MM.1S (cell line): ENCODE measurements around the gene MTA3.
A peak's percentile ranks its signal among the peaks of the same experiment; 100 is the strongest.

Experiments
- DNase-seq: peaks from one replicate; pipeline ENCODE4 v3.0.0-alpha.2; 2015
- H2AFZ ChIP-seq: fragments of 300-600 bp; sonication (generic); 2 replicates; pipeline ENCODE4 v1.6.0; 2016; ENCODE audit warnings: antibody characterized with exemption, low read length
- H3F3A ChIP-seq: fragments of 300-600 bp; sonication (generic); 2 replicates; pipeline ENCODE4 v1.6.1; 2016; ENCODE audit warnings: mild to moderate bottlenecking, antibody characterized with exemption, low read length, moderate library complexity, mixed read lengths; ENCODE audit not compliant: insufficient read depth
- H3K27ac ChIP-seq: fragments of 300-600 bp; sonication (generic); 2 replicates; pipeline ENCODE4 v1.5.1; 2016; ENCODE audit warnings: mild to moderate bottlenecking, low read length
- H3K27me3 ChIP-seq: fragments of 300-600 bp; sonication (generic); replicated peaks from 2 replicates; pipeline ENCODE4 v1.6.0; 2016; ENCODE audit warnings: low read length; ENCODE audit not compliant: insufficient read depth
- H3K36me3 ChIP-seq: fragments of 300-600 bp; sonication (generic); replicated peaks from 2 replicates; pipeline ENCODE4 v1.6.1; 2016; ENCODE audit warnings: mild to moderate bottlenecking, low read length, mixed read lengths; ENCODE audit not compliant: insufficient read depth
- H3K4me1 ChIP-seq: fragments of 300-600 bp; sonication (generic); 2 replicates; pipeline ENCODE4 v1.6.1; 2016; ENCODE audit warnings: low read length, mixed read lengths
- H3K4me2 ChIP-seq: fragments of 300-600 bp; sonication (generic); 2 replicates; pipeline ENCODE4 v1.6.0; 2016; ENCODE audit warnings: low read depth, low read length
- H3K4me3 ChIP-seq: fragments of 300-600 bp; sonication (generic); 2 replicates; pipeline ENCODE4 v1.5.1; 2016; ENCODE audit warnings: low read length, mixed read lengths
- H3K79me2 ChIP-seq: fragments of 300-600 bp; sonication (generic); 2 replicates; pipeline ENCODE4 v1.6.1; 2016; ENCODE audit warnings: mixed run types, low read length, mixed read lengths
- H3K9ac ChIP-seq: fragments of 300-600 bp; sonication (generic); 2 replicates; pipeline ENCODE4 v1.6.1; 2016; ENCODE audit warnings: low read length, mixed read lengths
- H3K9me2 ChIP-seq: fragments of 300-600 bp; sonication (generic); replicated peaks from 2 replicates; pipeline ENCODE4 v1.6.1; 2016; ENCODE audit warnings: mild to moderate bottlenecking, low read length, mixed read lengths; ENCODE audit not compliant: insufficient read depth
- H3K9me3 ChIP-seq: fragments of 300-600 bp; sonication (generic); replicated peaks from 2 replicates; pipeline ENCODE4 v1.6.1; 2016; ENCODE audit warnings: mild to moderate bottlenecking, low read length, mixed read lengths; ENCODE audit not compliant: insufficient read depth
- H4K20me1 ChIP-seq: fragments of 300-600 bp; sonication (generic); 2 replicates; pipeline ENCODE4 v1.6.1; 2016; ENCODE audit warnings: mild to moderate bottlenecking, low read length, moderate library complexity, mixed read lengths; ENCODE audit not compliant: insufficient read depth
- EZH2 ChIP-seq: fragments of 300-600 bp; sonication (generic); optimal IDR thresholded peaks from 2 replicates; pipeline ENCODE3; 2017; ENCODE audit warnings: low read depth, mild to moderate bottlenecking, antibody characterized with exemption, low read length, mixed read lengths
- EZH2phosphoT487 ChIP-seq: fragments of 300-600 bp; sonication (generic); IDR thresholded peaks from 2 replicates; pipeline ENCODE4 v1.6.1; 2018; ENCODE audit warnings: antibody characterized with exemption, low read length
- TF ChIP-seq, protein P1 (sequence below): fragments of 300-600 bp; sonication (generic); IDR thresholded peaks from 2 replicates; pipeline ENCODE4 v1.5.1; 2016; ENCODE audit warnings: antibody characterized with exemption, low read length, mixed read lengths

The MTA3 gene

DNA sequence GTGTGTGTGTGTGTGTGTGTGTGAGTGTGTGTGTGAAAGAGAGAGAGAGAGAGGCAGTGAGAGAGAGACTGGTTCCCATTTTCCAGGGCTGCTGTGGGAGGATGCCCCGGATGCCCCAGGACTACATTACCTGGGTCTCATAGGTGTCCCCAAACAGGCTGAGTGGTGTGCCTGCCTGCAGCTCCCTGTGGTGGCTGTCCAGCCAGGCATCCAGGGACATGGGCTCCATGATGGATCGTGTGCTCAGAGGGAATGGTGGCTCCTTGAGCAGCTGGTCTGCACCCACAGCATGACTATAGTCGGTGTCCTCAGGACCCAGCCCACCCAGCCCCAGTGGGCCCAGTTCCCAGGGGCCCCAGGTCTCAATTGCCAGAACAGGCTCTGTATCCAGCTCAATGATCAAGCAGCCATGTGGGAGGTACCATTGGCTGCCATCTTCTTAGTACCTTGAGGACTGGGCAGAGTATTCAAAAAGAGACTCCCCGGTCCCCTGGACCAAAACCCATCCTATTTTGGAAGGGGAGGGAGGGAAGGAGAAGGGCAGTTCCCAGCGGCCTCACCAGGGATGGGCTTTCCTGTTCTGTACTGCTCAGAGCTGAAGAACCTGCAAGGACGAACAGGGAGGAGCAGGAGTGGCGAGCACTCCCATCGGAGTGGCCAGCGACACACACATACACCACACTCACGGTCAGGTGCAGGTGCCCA is 201.3 kb downstream of the MTA3 start:
- no peak overlapping the region for H2AFZ ChIP-seq
- no peaks in the 10 kb centered on the region for H3K27me3 ChIP-seq
- no peak overlapping the region for H3K4me3 ChIP-seq
- H3K9me3 ChIP-seq: no peaks in the 10 kb centered on the region
- TF ChIP-seq EZH2phosphoT487 (no peak), EZH2 (no peak)
- TF ChIP-seq, protein P1, sequence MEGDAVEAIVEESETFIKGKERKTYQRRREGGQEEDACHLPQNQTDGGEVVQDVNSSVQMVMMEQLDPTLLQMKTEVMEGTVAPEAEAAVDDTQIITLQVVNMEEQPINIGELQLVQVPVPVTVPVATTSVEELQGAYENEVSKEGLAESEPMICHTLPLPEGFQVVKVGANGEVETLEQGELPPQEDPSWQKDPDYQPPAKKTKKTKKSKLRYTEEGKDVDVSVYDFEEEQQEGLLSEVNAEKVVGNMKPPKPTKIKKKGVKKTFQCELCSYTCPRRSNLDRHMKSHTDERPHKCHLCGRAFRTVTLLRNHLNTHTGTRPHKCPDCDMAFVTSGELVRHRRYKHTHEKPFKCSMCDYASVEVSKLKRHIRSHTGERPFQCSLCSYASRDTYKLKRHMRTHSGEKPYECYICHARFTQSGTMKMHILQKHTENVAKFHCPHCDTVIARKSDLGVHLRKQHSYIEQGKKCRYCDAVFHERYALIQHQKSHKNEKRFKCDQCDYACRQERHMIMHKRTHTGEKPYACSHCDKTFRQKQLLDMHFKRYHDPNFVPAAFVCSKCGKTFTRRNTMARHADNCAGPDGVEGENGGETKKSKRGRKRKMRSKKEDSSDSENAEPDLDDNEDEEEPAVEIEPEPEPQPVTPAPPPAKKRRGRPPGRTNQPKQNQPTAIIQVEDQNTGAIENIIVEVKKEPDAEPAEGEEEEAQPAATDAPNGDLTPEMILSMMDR: no peak
- no peaks in the 10 kb centered on the region for H4K20me1 ChIP-seq
- H3K27ac ChIP-seq: no peak overlapping the region
- no peaks in the 10 kb centered on the region for H3K4me1 ChIP-seq
- H3K9ac ChIP-seq: no peak overlapping the region
- no peaks in the 10 kb centered on the region for H3K36me3 ChIP-seq
- DNase-seq: no peak
- H3F3A ChIP-seq: no peaks in the 10 kb centered on the region
- H3K79me2 ChIP-seq: no peaks in the 10 kb centered on the region
- no peak overlapping the region for H3K4me2 ChIP-seq
- no peaks in the 10 kb centered on the region for H3K9me2 ChIP-seq

DNA sequence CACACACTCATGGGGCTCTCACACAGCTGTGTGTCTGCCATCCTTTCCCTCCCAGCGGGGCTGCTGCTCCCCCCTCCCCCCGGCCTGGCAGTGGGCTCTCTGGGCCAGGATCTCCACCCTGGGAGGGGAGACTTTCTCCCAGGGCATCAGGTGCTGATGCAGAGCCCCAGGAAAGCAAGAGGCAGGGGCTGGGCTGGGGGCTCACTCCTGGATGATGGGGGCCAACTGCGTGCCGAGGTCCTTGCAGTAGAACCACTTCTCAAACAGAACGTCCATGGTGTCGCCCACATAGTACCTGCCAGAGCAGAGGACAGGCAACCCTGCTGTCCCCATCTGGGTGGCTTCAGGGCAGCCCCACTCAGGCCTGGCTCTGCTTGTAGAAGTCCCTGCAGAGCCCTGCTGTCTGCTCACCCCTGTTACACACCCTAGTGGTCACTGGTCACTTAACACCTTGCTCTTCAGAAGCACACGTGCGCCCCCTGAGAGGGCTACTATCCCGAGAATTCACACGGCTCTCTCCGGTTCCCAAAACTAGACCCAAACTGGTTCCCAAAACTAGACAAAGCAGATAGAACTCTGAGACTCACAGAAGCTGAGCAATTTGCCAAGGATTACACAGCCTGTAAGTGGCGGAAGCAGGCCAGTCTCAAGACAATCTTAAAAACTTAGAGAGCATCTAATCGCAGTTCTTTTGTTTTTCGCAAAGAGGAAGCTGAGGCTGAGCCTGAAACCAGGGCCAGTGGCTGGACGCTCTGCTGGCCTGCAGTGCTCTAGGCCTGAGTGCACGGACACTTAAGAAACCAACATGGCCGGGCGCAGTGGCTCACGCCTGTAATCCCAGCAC is 202.1 kb downstream of the MTA3 start:
- Histone ChIP-seq H4K20me1 (no peaks in the 10 kb centered on the region), H3K79me2 (no peaks in the 10 kb centered on the region), H3K4me2 (no peak overlapping the region), H3K9me3 (no peaks in the 10 kb centered on the region), H3K9ac (no peak overlapping the region), H3K4me1 (no peaks in the 10 kb centered on the region), H3F3A (no peaks in the 10 kb centered on the region), H3K27me3 (no peaks in the 10 kb centered on the region), H2AFZ (no peak overlapping the region), H3K36me3 (no peaks in the 10 kb centered on the region), H3K27ac (no peak overlapping the region), H3K9me2 (no peaks in the 10 kb centered on the region), H3K4me3 (no peak overlapping the region)
- DNase-seq: no peak
- TF ChIP-seq, protein P1: peak; percentile 31
- TF ChIP-seq EZH2: no peak
- no peak for TF ChIP-seq EZH2phosphoT487

DNA sequence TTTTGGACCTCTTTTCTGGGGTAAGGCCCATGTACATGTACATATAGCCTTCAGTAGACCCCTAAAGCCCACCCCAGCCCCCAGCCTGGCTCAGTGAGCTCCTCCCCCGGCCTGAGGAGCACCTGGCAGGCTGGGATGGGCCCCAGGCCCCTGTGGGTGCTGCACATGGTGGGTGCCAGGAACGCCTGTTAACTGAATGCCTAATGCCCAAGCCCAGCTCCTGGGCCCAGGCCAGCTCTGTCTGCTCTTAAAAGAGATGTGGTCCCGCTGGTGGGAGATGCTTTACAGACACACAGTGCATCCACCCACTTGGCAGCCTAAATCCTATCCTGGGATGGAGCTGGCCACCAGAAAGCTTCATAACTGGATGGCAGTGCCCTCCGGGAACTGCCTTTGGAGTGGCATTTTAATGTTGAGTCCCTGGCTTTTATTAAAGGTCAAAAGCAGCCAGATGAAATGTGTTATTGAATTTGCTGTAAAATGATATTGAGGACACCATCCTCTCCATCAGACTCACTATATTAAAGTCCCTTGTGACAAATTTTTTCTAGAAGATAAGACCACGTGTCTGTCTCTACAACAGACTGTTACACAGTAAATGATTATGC is 203.2 kb downstream of the MTA3 start:
- Histone ChIP-seq H2AFZ (no peak overlapping the region), H3K36me3 (no peaks in the 10 kb centered on the region), H3K27me3 (no peaks in the 10 kb centered on the region), H3K9ac (no peak overlapping the region), H3K9me3 (no peaks in the 10 kb centered on the region), H3K9me2 (no peaks in the 10 kb centered on the region), H3F3A (no peaks in the 10 kb centered on the region), H3K4me2 (no peak overlapping the region), H3K4me3 (no peak overlapping the region), H3K79me2 (no peaks in the 10 kb centered on the region), H3K4me1 (no peaks in the 10 kb centered on the region), H4K20me1 (no peaks in the 10 kb centered on the region), H3K27ac (no peak overlapping the region)
- TF ChIP-seq, protein P1: no peak
- TF ChIP-seq EZH2: no peak
- TF ChIP-seq EZH2phosphoT487: no peak
- DNase-seq: no peak
